Activated T-helper 2 cell treated with anti-CD3 and anti-CD28 coated beads, Interferon-gamma antibody, Interleukin-2, Interleukin-4, amounts not matched to agents 10 μg/mL and 5 μg/mL and 100 μg/mL, durations not matched to agents 14 hours and 24 hours and 36 hours (primary cell): ENCODE measurements around the gene RNF113B. TPM values are rescaled to one million over a fixed set of nuclear protein-coding genes. Genes with fewer than 3 reads are reported as not detected.

ENCODE experiments used
- DNase-seq: peaks from one replicate; pipeline ENCODE4 v3.0.0; 2021; ENCODE audit warnings: low spot score
- H3K27ac Mint-ChIP-seq: one replicate; pipeline ENCODE4 v1.8.0; 2021; ENCODE audit warnings: mixed read lengths
- H3K27me3 Mint-ChIP-seq: one replicate; pipeline ENCODE4 v1.8.0; 2021; ENCODE audit warnings: low read depth, mixed read lengths
- H3K36me3 Mint-ChIP-seq: one replicate; pipeline ENCODE4 v1.8.0; 2021; ENCODE audit warnings: low read depth, mixed read lengths
- H3K4me1 Mint-ChIP-seq: one replicate; pipeline ENCODE4 v1.8.0; 2021; ENCODE audit warnings: low read depth, mixed read lengths
- H3K4me3 Mint-ChIP-seq: one replicate; pipeline ENCODE4 v1.8.0; 2021; ENCODE audit warnings: low read depth, mild to moderate bottlenecking, moderate library complexity, mixed read lengths
- H3K9me3 Mint-ChIP-seq: one replicate; pipeline ENCODE4 v1.8.0; 2021; ENCODE audit warnings: mixed read lengths
- intact Hi-C: fragments of 100-400 bp; cut with micrococcal nuclease; formaldehyde crosslinking; loops from one replicate; pipeline ENCODE4 v1.15.1; 2023
- total RNA-seq: library from RNA; stranded (reverse); gene quantifications from 2 replicates; pipeline ENCODE4 v1.2.3, GENCODE V29; 2022

Gene RNF113B
- total RNA-seq, 1 donor from 2014 or later: not detected

GRCh38 chr13:98141509-98142379 lies 35.3 kb downstream of the RNF113B start:
- H3K4me1 Mint-ChIP-seq: peaks cover 4% of the 10 kb centered on the region
- no peaks in the 10 kb centered on the region for H3K36me3 Mint-ChIP-seq
- no peaks in the 10 kb centered on the region for H3K9me3 Mint-ChIP-seq
- intact Hi-C loops: loop anchor here (10.0 kb wide), 1 partner anchor 707 kb away; the partner anchor contains the start of gene RAP2A
- DNase-seq: no peak
- peaks cover 56% of the 10 kb centered on the region for H3K27me3 Mint-ChIP-seq
- H3K27ac Mint-ChIP-seq: no peak overlapping the region
- peak overlapping the region; percentile 34 for H3K4me3 Mint-ChIP-seq

- H3K4me3 Mint-ChIP-seq: no peak overlapping the region
- H3K27me3 Mint-ChIP-seq: peaks cover 55% of the 10 kb centered on the region
- peaks cover 4% of the 10 kb centered on the region for H3K4me1 Mint-ChIP-seq
- H3K27ac Mint-ChIP-seq: no peak overlapping the region
- intact Hi-C loops: loop anchor here (10.0 kb wide), 1 partner anchor 706 kb away; the partner anchor contains the start of gene RAP2A
- no peak for DNase-seq
- no peaks in the 10 kb centered on the region for H3K36me3 Mint-ChIP-seq
- no peaks in the 10 kb centered on the region for H3K9me3 Mint-ChIP-seq
These were observed 36.0 kb downstream of the RNF113B start for GRCh38 chr13:98141091-98141490.

GRCh38 chr13:98134901-98135300 lies 42.2 kb downstream of the RNF113B start:
- DNase-seq: no peak
- peaks cover 22% of the 10 kb centered on the region for H3K27me3 Mint-ChIP-seq
- H3K4me3 Mint-ChIP-seq: no peak overlapping the region
- no peaks in the 10 kb centered on the region for H3K36me3 Mint-ChIP-seq
- H3K27ac Mint-ChIP-seq: no peak overlapping the region
- no peaks in the 10 kb centered on the region for H3K4me1 Mint-ChIP-seq
- H3K9me3 Mint-ChIP-seq: no peaks in the 10 kb centered on the region
- intact Hi-C loops: no loop called here

- intact Hi-C loops: no loop called here
- H3K27ac Mint-ChIP-seq: no peak overlapping the region
- no peak for DNase-seq
These were observed 43.1 kb downstream of the RNF113B start for GRCh38 chr13:98133946-98134345.

GRCh38 chr13:98129059-98129746 lies 47.9 kb downstream of the RNF113B start:
- Mint-ChIP-seq H3K27ac (no peak overlapping the region), H3K4me1 (no peaks in the 10 kb centered on the region), H3K27me3 (peaks cover 8% of the 10 kb centered on the region), H3K36me3 (no peaks in the 10 kb centered on the region), H3K9me3 (peaks cover 5% of the 10 kb centered on the region), H3K4me3 (no peak overlapping the region)
- no peak for DNase-seq
- intact Hi-C loops: no loop called here

More at GRCh38 chr13:98133946-98134345, 43.1 kb downstream of the RNF113B start:
- Mint-ChIP-seq H3K36me3 (no peaks in the 10 kb centered on the region), H3K27me3 (peaks cover 19% of the 10 kb centered on the region), H3K4me3 (no peak overlapping the region), H3K9me3 (no peaks in the 10 kb centered on the region), H3K4me1 (no peaks in the 10 kb centered on the region)

Other genes with a start within 250 kb of the RNF113B start
- gene IPO5, start 223.6 kb downstream of the RNF113B start, total RNA-seq: 225 and 227 TPM in 2 replicates
- gene FARP1, start 34.2 kb downstream of the RNF113B start, total RNA-seq: 0.55 and 0.89 TPM in 2 replicates